Right kidney (tissue), 1 donor: Measurements from ENCODE around the gene RASIP1.

ENCODE experiments used
- DNase-seq: peaks from one replicate; pipeline ENCODE4 v3.0.0-alpha.2; 2016

The RASIP1 gene

DNA sequence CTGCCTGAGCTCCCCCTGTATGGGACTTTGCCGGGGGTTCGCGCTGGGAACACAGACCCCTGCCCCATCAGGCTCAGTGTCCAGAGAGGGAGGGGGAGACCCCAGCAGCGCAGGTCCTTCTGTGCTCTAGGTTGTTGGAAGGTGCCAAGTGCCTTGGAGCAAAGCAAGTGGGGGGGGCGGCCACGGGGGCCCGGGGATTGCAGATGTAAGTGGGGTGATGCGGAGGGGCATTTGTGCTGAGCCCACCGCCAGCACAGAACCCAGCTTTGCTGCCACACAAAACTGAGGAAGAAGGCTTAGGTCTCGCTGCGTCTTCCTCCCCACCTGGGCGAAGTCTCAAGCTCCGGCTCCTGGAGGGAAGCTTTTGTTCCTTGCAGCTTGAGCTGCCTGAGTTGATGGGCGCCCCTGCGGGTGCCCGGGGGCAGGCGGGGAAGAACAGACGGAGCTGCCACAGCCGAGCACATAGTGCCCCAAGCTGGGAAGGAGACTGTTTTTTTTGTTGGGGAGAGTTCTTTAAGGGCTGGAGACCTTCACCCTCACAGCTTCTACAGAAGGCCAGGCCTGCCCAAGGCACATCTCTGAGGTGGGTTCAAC, 66.1 kb downstream of the RASIP1 start:
- DNase-seq = no peak

DNA sequence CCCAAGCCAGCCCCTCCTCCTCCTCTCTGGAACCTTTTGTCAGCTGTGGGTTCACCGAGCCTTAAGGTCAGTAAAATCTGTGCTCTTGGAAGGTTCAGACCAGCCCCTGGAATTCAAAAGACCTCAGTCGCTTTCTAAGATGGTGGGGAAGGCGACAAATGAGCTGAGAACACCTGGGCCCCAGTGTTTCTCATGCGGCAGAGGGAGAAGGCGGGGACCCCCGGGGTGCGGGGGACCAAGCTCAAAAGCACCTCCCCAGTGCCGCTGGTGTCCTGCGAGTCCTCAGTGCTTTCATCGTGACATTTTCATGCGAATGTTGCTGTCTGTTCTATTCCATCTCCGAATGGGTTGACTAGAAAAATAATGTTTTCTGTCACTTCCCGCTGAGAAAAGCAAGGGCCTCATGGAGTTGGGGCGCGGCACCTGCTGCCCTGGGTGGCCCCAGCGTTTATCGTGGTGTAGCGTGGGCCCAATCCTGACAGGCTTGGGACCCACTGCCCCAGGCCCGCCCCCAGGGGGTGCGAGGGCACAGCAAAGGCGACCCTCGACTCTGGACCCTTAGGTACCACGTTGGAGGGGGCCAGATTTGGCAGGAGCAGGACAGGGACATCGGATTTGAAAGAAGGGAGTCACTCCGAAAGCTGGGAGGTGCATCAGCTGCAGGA, 66.8 kb downstream of the RASIP1 start:
- no peak for DNase-seq

DNA sequence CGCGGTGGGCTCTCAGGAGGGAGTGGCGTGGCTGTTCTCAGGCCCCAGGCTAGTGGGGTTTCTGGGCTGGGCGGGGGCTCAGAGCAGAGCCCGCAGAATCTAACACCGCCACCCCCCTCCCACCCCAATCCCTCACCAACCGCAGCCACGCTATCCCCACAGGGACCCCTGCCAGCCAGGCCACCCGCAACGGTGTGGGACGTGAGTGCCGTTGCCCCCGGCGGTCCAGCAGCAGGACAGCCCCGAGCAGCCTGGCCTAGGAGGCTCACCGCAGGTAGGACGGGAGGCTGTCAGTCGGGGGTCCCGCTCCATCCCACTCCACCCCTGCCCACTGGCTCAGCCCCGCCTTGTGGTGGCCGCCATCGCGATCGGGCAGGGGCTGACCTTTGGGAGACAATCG, 67.4 kb downstream of the RASIP1 start, which contains the start of gene NTN5:
NTN5 (minus strand) TSS at position 24 of the 400 bp plus-strand sequence. CDS start 2,031 bp downstream, outside the sequence.
- no peak for DNase-seq

GRCh38 chr19:48671446-48671995, 68.9 kb downstream of the RASIP1 start:
- no peak for DNase-seq

- no peak for DNase-seq
These were observed 69.5 kb downstream of the RASIP1 start for GRCh38 chr19:48670699-48671445.
